HEK293 (cell line): ENCODE measurements around the gene BMF.

Experiments used
- BCL11A ChIP-seq: fragments of 450-650 bp; formaldehyde crosslinking; IDR thresholded peaks from 2 replicates; pipeline ENCODE4 v1.5.1; 2016; ENCODE audit warnings: low read depth, missing biosample characterization, missing genetic modification characterization
- EGR2 ChIP-seq: fragments of 450-650 bp; formaldehyde crosslinking; IDR thresholded peaks from 2 replicates; pipeline ENCODE4 v1.5.1; 2016; ENCODE audit warnings: low read depth, missing biosample characterization, missing genetic modification characterization
- GFI1B ChIP-seq: fragments of 450-650 bp; formaldehyde crosslinking; IDR thresholded peaks from 2 replicates; pipeline ENCODE4 v1.5.1; 2016; ENCODE audit warnings: missing biosample characterization, missing genetic modification characterization
- INSM2 ChIP-seq: fragments of 450-650 bp; formaldehyde crosslinking; IDR thresholded peaks from 2 replicates; pipeline ENCODE4 v1.5.1; 2016; ENCODE audit warnings: missing biosample characterization, missing genetic modification characterization
- KLF17 ChIP-seq: fragments of 450-650 bp; formaldehyde crosslinking; IDR thresholded peaks from 2 replicates; pipeline ENCODE4 v1.5.1; 2016; ENCODE audit warnings: missing biosample characterization, missing genetic modification characterization
- MZF1 ChIP-seq: fragments of 450-650 bp; formaldehyde crosslinking; IDR thresholded peaks from 2 replicates; pipeline ENCODE4 v1.5.1; 2017; ENCODE audit warnings: missing biosample characterization, missing genetic modification characterization, borderline replicate concordance
- REST ChIP-seq: fragments of 450-650 bp; formaldehyde crosslinking; IDR thresholded peaks from 2 replicates; pipeline ENCODE4 v1.5.1; 2016; ENCODE audit warnings: missing biosample characterization, missing genetic modification characterization
- SP7 ChIP-seq: fragments of 450-650 bp; formaldehyde crosslinking; IDR thresholded peaks from 2 replicates; pipeline ENCODE4 v1.5.1; 2016; ENCODE audit warnings: missing biosample characterization, missing genetic modification characterization
- ZBTB48 ChIP-seq: fragments of 450-650 bp; formaldehyde crosslinking; IDR thresholded peaks from 2 replicates; pipeline ENCODE4 v1.5.1; 2016; ENCODE audit warnings: missing biosample characterization, missing genetic modification characterization
- ZFHX2 ChIP-seq: fragments of 450-650 bp; formaldehyde crosslinking; conservative IDR thresholded peaks from 2 replicates; pipeline ENCODE4 v1.5.1; 2016; ENCODE audit warnings: missing biosample characterization, missing genetic modification characterization
- ZNF24 ChIP-seq: fragments of 450-650 bp; formaldehyde crosslinking; IDR thresholded peaks from 2 replicates; pipeline ENCODE4 v1.5.1; 2016; ENCODE audit warnings: missing biosample characterization, missing genetic modification characterization
- ZNF366 ChIP-seq: fragments of 450-650 bp; formaldehyde crosslinking; conservative IDR thresholded peaks from 2 replicates; pipeline ENCODE4 v1.5.1; 2016; ENCODE audit warnings: missing biosample characterization, missing genetic modification characterization
- ZNF596 ChIP-seq: fragments of 450-650 bp; IDR thresholded peaks from 2 replicates; pipeline ENCODE4 v1.5.0; 2018; ENCODE audit warnings: missing biosample characterization, mild to moderate bottlenecking, missing genetic modification characterization, moderate library complexity
- ZNF610 ChIP-seq: fragments of 450-650 bp; formaldehyde crosslinking; IDR thresholded peaks from 2 replicates; pipeline ENCODE4 v1.5.1; 2016; ENCODE audit warnings: missing biosample characterization, missing genetic modification characterization, borderline replicate concordance
- ZNF629 ChIP-seq: fragments of 450-650 bp; formaldehyde crosslinking; IDR thresholded peaks from 2 replicates; pipeline ENCODE4 v1.5.1; 2017; ENCODE audit warnings: missing biosample characterization, missing genetic modification characterization
- ZNF664 ChIP-seq: fragments of 450-650 bp; formaldehyde crosslinking; IDR thresholded peaks from 2 replicates; pipeline ENCODE4 v1.5.1; 2016; ENCODE audit warnings: missing biosample characterization, missing genetic modification characterization
- ZNF776 ChIP-seq: fragments of 450-650 bp; formaldehyde crosslinking; IDR thresholded peaks from 2 replicates; pipeline ENCODE4 v1.5.0; 2017; ENCODE audit warnings: missing biosample characterization, missing genetic modification characterization, borderline replicate concordance
- ZNF843 ChIP-seq: fragments of 450-650 bp; formaldehyde crosslinking; IDR thresholded peaks from 2 replicates; pipeline ENCODE4 v1.5.1; 2016; ENCODE audit warnings: missing biosample characterization, missing genetic modification characterization
- TF ChIP-seq, protein P1 (sequence below): fragments of 450-650 bp; formaldehyde crosslinking; IDR thresholded peaks from 2 replicates; pipeline ENCODE4 v1.5.1; 2016; ENCODE audit warnings: missing biosample characterization, missing genetic modification characterization
- TF ChIP-seq, protein P2 (sequence below): fragments of 450-650 bp; formaldehyde crosslinking; IDR thresholded peaks from 2 replicates; pipeline ENCODE4 v1.5.1; 2016; ENCODE audit warnings: missing biosample characterization, missing genetic modification characterization
- TF ChIP-seq, protein P3 (sequence below): fragments of 450-650 bp; formaldehyde crosslinking; IDR thresholded peaks from 2 replicates; pipeline ENCODE4 v1.5.1; 2017; ENCODE audit warnings: missing biosample characterization, missing genetic modification characterization

BMF gene

DNA sequence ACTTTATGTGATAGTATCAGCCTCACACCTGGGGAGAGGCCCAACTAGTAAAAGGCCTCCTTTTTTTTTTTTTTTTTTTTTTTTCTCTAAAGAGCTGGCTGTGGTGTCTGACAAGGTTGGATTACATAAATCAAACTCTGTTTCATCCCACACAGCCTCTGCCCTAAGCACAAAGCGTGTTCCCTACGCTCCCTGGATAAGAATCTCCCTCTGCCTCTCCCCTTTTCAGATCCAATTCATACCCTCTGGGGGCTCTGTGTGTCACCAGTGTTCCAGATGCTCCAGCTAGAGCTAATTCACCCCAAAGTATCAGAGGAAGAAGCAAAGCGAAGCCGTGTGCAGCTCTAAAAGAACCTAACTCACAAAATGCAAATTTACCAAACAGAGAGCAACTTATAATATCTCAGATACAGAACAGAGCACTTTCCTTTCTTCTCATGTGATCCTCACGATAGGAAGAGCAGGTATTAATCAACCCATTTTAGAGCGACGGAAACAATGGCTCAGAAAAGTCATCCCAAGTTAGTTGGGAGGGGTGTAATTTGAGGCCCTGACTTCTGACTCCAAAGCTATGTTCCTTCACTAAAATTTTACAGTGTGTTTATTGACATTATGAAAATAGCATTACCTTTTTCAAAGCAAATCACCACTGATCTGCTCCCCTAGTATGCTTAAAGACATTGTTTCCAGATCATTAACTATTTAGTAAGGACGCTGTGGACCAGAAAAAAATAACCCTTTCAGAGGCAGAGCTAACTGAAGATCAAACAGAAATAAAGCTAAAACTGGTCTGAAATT is 12.4 kb downstream of the BMF start (continued):
- TF ChIP-seq INSM2 (tag by site-specific recombination) (peak; percentile 91), ZFHX2 (tag by site-specific recombination) (peak; percentile 45; the same call in 1 of the 2 replicates), ZNF366 (tag by site-specific recombination) (peak; percentile 68), KLF17 (tag by site-specific recombination) (0 out of 2 replicates have a peak, but pooled peaks have one; percentile 18), ZNF843 (peak; percentile 91), ZNF664 (tag by site-specific recombination) (0 out of 2 replicates have a peak, but pooled peaks have one; percentile 6), REST (tag by site-specific recombination) (no peak), ZNF596 (tag by site-specific recombination) (peak; percentile 45; the same call in 1 of the 2 replicates), ZNF629 (0 out of 2 replicates have a peak, but pooled peaks have one; percentile 28), GFI1B (tag by site-specific recombination) (peak; percentile 75), MZF1 (tag by site-specific recombination) (peak; percentile 68; the same call in 1 of the 2 replicates), SP7 (tag by site-specific recombination) (peak; percentile 94), BCL11A (tag by site-specific recombination) (peak; percentile 33; the same call in 1 of the 2 replicates), ZBTB48 (tag by site-specific recombination) (peak; percentile 55), EGR2 (tag by site-specific recombination) (peak; percentile 52; the same call in 1 of the 2 replicates), ZNF24 (0 out of 2 replicates have a peak, but pooled peaks have one; percentile 17), ZNF776 (tag by site-specific recombination) (no peak), ZNF610 (tag by site-specific recombination) (no peak)
- TF ChIP-seq, protein P1, sequence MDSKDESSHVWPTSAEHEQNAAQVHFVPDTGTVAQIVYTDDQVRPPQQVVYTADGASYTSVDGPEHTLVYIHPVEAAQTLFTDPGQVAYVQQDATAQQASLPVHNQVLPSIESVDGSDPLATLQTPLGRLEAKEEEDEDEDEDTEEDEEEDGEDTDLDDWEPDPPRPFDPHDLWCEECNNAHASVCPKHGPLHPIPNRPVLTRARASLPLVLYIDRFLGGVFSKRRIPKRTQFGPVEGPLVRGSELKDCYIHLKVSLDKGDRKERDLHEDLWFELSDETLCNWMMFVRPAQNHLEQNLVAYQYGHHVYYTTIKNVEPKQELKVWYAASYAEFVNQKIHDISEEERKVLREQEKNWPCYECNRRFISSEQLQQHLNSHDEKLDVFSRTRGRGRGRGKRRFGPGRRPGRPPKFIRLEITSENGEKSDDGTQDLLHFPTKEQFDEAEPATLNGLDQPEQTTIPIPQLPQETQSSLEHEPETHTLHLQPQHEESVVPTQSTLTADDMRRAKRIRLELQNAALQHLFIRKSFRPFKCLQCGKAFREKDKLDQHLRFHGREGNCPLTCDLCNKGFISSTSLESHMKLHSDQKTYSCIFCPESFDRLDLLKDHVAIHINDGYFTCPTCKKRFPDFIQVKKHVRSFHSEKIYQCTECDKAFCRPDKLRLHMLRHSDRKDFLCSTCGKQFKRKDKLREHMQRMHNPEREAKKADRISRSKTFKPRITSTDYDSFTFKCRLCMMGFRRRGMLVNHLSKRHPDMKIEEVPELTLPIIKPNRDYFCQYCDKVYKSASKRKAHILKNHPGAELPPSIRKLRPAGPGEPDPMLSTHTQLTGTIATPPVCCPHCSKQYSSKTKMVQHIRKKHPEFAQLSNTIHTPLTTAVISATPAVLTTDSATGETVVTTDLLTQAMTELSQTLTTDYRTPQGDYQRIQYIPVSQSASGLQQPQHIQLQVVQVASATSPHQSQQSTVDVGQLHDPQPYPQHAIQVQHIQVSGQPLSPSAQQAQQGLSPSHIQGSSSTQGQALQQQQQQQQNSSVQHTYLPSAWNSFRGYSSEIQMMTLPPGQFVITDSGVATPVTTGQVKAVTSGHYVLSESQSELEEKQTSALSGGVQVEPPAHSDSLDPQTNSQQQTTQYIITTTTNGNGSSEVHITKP (tag by site-specific recombination): peak; percentile 45; the same call in 1 of the 2 replicates
- TF ChIP-seq, protein P2, sequence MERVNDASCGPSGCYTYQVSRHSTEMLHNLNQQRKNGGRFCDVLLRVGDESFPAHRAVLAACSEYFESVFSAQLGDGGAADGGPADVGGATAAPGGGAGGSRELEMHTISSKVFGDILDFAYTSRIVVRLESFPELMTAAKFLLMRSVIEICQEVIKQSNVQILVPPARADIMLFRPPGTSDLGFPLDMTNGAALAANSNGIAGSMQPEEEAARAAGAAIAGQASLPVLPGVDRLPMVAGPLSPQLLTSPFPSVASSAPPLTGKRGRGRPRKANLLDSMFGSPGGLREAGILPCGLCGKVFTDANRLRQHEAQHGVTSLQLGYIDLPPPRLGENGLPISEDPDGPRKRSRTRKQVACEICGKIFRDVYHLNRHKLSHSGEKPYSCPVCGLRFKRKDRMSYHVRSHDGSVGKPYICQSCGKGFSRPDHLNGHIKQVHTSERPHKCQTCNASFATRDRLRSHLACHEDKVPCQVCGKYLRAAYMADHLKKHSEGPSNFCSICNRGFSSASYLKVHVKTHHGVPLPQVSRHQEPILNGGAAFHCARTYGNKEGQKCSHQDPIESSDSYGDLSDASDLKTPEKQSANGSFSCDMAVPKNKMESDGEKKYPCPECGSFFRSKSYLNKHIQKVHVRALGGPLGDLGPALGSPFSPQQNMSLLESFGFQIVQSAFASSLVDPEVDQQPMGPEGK (tag by site-specific recombination): no peak
- TF ChIP-seq, protein P3, sequence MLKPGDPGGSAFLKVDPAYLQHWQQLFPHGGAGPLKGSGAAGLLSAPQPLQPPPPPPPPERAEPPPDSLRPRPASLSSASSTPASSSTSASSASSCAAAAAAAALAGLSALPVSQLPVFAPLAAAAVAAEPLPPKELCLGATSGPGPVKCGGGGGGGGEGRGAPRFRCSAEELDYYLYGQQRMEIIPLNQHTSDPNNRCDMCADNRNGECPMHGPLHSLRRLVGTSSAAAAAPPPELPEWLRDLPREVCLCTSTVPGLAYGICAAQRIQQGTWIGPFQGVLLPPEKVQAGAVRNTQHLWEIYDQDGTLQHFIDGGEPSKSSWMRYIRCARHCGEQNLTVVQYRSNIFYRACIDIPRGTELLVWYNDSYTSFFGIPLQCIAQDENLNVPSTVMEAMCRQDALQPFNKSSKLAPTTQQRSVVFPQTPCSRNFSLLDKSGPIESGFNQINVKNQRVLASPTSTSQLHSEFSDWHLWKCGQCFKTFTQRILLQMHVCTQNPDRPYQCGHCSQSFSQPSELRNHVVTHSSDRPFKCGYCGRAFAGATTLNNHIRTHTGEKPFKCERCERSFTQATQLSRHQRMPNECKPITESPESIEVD (tag by site-specific recombination): peak; percentile 98
- TF ChIP-seq, all 188 proteins: peak for 35
